Neural cell (in vitro differentiated cells): Measurements from ENCODE around the gene LMO3. TPM values are rescaled to one million over a fixed set of nuclear protein-coding genes. Genes with fewer than 3 reads are reported as not detected.

Experiments
- H2AFZ ChIP-seq: fragments of 200-600, 300-800 bp; sonication (generic), shearing (Covaris generic); 2 replicates; pipeline ENCODE4 v1.6.0; 2014; ENCODE audit warnings: low read depth, mild to moderate bottlenecking, antibody characterized with exemption, low read length, moderate library complexity
- H3F3A ChIP-seq: fragments of 200-600 bp; shearing (Covaris generic); 2 replicates; pipeline ENCODE4 v1.6.1; 2016; ENCODE audit warnings: mild to moderate bottlenecking, moderate library complexity, mixed read lengths, antibody characterized with exemption, low read length; ENCODE audit not compliant: insufficient read depth, poor library complexity, severe bottlenecking
- H3K27ac ChIP-seq: fragments of 200-600, 300-800 bp; sonication (generic), shearing (Covaris generic); 2 replicates; pipeline ENCODE4 v1.5.1; 2014; ENCODE audit warnings: mild to moderate bottlenecking, low read length, moderate library complexity
- H3K27me3 ChIP-seq: fragments of 300-800, 200-600 bp; sonication (generic), shearing (Covaris generic); 2 replicates; pipeline ENCODE4 v1.6.0; 2014; ENCODE audit warnings: mild to moderate bottlenecking, low read depth, low read length, moderate library complexity; ENCODE audit not compliant: insufficient read depth
- H3K36me3 ChIP-seq: fragments of 300-800, 200-600 bp; sonication (generic), shearing (Covaris generic); 2 replicates; pipeline ENCODE4 v1.5.1; 2014; ENCODE audit warnings: mild to moderate bottlenecking, antibody characterized with exemption, low read length, moderate library complexity; ENCODE audit not compliant: insufficient read depth
- H3K4me2 ChIP-seq: fragments of 300-800, 200-600 bp; sonication (generic), shearing (Covaris generic); 2 replicates; pipeline ENCODE4 v1.6.0; 2014; ENCODE audit warnings: mild to moderate bottlenecking, low read length
- H3K4me3 ChIP-seq: fragments of 300-800, 200-600 bp; sonication (generic), shearing (Covaris generic); 2 replicates; pipeline ENCODE4 v1.5.1; 2014; ENCODE audit warnings: mild to moderate bottlenecking, low read length, moderate library complexity
- H3K79me2 ChIP-seq: fragments of 200-600 bp; shearing (Covaris generic); replicated peaks from 2 replicates; pipeline ENCODE4 v1.6.0; 2014; ENCODE audit warnings: mild to moderate bottlenecking, low read length, moderate library complexity; ENCODE audit not compliant: insufficient read depth
- H3K9ac ChIP-seq: fragments of 300-800, 200-600 bp; sonication (generic), shearing (Covaris generic); 2 replicates; pipeline ENCODE4 v1.6.1; 2016; ENCODE audit warnings: mild to moderate bottlenecking, low read length, mixed read lengths
- H3K9me2 ChIP-seq: fragments of 200-600 bp; shearing (Covaris generic); 2 replicates; pipeline ENCODE4 v1.6.1; 2016; ENCODE audit warnings: mild to moderate bottlenecking, low read length, mixed read lengths; ENCODE audit not compliant: insufficient read depth
- H3K9me3 ChIP-seq: fragments of 200-600, 300-800 bp; sonication (generic), shearing (Covaris generic); 2 replicates; pipeline ENCODE4 v1.6.1; 2016; ENCODE audit warnings: mild to moderate bottlenecking, mixed run types, low read length, moderate library complexity, mixed read lengths
- H4K20me1 ChIP-seq: fragments of 200-600 bp; shearing (Covaris generic); 2 replicates; pipeline ENCODE4 v1.6.1; 2016; ENCODE audit warnings: mild to moderate bottlenecking, mixed run types; ENCODE audit not compliant: insufficient read depth
- EP300 ChIP-seq: fragments of 450-650 bp; conservative IDR thresholded peaks from 2 replicates; pipeline ENCODE4 v1.6.1; 2014; ENCODE audit warnings: antibody characterized with exemption, mild to moderate bottlenecking, moderate library complexity; ENCODE audit not compliant: poor library complexity, severe bottlenecking
- EZH2 ChIP-seq: fragments of 200-600, 300-800 bp; shearing (Covaris generic), sonication (generic); IDR thresholded peaks from 2 replicates; pipeline ENCODE4 v1.6.1; 2014; ENCODE audit warnings: antibody characterized with exemption, low read length, borderline replicate concordance, mild to moderate bottlenecking; ENCODE audit not compliant: insufficient read depth, poor library complexity, severe bottlenecking
- MXI1 ChIP-seq: fragments of 450-650 bp; conservative IDR thresholded peaks from 2 replicates; pipeline ENCODE4 v1.6.1; 2014; ENCODE audit warnings: antibody characterized with exemption, mild to moderate bottlenecking; ENCODE audit not compliant: poor library complexity, severe bottlenecking
- POLR2AphosphoS5 ChIP-seq: IDR thresholded peaks from 2 replicates; pipeline ENCODE4 v1.6.1; 2012
- RAD21 ChIP-seq: fragments of 450-650 bp; conservative IDR thresholded peaks from 2 replicates; pipeline ENCODE4 v1.6.1; 2014; ENCODE audit warnings: antibody characterized with exemption, mild to moderate bottlenecking, moderate library complexity
- SMC3 ChIP-seq: fragments of 450-650 bp; conservative IDR thresholded peaks from 2 replicates; pipeline ENCODE4 v1.6.1; 2014; ENCODE audit warnings: antibody characterized with exemption, mild to moderate bottlenecking, moderate library complexity; ENCODE audit not compliant: poor library complexity
- TAF1 ChIP-seq: IDR thresholded peaks from 2 replicates; pipeline ENCODE4 v1.6.1; 2012; ENCODE audit warnings: low read depth
- polyA plus RNA-seq: library from polyadenylated mRNA; depleted of rRNA; stranded (reverse); fragments of >200 nt; gene quantifications from 2 replicates; pipeline ENCODE4 v1.2.3, GENCODE V29; 2014
- TF ChIP-seq, protein P1 (sequence below): IDR thresholded peaks from 2 replicates; pipeline ENCODE4 v1.6.1; 2012; ENCODE audit warnings: borderline replicate concordance
- TF ChIP-seq, protein P2 (sequence below): fragments of 450-650 bp; IDR thresholded peaks from 2 replicates; pipeline ENCODE4 v1.5.1; 2014; ENCODE audit warnings: antibody characterized with exemption, mild to moderate bottlenecking, moderate library complexity; ENCODE audit not compliant: poor library complexity, severe bottlenecking

Gene LMO3
- polyA plus RNA-seq, 1 donor from 2014 or later: 42.8 TPM

DNA sequence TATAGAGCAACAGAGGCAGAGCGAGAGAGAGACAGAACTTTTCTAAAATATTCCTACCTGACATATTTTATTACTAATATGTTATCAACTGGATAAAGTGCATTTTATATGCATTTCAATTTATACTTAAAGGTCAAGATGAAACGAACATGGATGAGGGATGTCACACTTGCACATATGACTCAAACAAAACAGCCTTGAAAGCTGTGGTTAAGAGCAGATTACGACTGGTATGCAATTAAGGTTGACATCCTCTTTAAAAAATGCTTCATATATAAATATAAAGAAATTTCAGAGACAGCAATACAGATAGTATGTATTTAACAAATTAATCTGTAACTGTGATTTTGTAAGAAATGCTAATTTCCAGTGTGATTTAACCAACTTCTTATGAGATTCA, 52.5 kb downstream of the LMO3 start:
- H4K20me1 ChIP-seq: no peaks in the 10 kb centered on the region
- no peaks in the 10 kb centered on the region for H3F3A ChIP-seq
- no peak overlapping the region for H2AFZ ChIP-seq
- H3K27ac ChIP-seq: no peak overlapping the region
- no peak overlapping the region for H3K4me2 ChIP-seq
- H3K27me3 ChIP-seq: no peaks in the 10 kb centered on the region
- H3K9me2 ChIP-seq: no peaks in the 10 kb centered on the region
- no peaks in the 10 kb centered on the region for H3K79me2 ChIP-seq
- TF ChIP-seq POLR2AphosphoS5: no peak
- TF ChIP-seq, protein P1, sequence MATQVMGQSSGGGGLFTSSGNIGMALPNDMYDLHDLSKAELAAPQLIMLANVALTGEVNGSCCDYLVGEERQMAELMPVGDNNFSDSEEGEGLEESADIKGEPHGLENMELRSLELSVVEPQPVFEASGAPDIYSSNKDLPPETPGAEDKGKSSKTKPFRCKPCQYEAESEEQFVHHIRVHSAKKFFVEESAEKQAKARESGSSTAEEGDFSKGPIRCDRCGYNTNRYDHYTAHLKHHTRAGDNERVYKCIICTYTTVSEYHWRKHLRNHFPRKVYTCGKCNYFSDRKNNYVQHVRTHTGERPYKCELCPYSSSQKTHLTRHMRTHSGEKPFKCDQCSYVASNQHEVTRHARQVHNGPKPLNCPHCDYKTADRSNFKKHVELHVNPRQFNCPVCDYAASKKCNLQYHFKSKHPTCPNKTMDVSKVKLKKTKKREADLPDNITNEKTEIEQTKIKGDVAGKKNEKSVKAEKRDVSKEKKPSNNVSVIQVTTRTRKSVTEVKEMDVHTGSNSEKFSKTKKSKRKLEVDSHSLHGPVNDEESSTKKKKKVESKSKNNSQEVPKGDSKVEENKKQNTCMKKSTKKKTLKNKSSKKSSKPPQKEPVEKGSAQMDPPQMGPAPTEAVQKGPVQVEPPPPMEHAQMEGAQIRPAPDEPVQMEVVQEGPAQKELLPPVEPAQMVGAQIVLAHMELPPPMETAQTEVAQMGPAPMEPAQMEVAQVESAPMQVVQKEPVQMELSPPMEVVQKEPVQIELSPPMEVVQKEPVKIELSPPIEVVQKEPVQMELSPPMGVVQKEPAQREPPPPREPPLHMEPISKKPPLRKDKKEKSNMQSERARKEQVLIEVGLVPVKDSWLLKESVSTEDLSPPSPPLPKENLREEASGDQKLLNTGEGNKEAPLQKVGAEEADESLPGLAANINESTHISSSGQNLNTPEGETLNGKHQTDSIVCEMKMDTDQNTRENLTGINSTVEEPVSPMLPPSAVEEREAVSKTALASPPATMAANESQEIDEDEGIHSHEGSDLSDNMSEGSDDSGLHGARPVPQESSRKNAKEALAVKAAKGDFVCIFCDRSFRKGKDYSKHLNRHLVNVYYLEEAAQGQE: no peak
- TF ChIP-seq, protein P2, sequence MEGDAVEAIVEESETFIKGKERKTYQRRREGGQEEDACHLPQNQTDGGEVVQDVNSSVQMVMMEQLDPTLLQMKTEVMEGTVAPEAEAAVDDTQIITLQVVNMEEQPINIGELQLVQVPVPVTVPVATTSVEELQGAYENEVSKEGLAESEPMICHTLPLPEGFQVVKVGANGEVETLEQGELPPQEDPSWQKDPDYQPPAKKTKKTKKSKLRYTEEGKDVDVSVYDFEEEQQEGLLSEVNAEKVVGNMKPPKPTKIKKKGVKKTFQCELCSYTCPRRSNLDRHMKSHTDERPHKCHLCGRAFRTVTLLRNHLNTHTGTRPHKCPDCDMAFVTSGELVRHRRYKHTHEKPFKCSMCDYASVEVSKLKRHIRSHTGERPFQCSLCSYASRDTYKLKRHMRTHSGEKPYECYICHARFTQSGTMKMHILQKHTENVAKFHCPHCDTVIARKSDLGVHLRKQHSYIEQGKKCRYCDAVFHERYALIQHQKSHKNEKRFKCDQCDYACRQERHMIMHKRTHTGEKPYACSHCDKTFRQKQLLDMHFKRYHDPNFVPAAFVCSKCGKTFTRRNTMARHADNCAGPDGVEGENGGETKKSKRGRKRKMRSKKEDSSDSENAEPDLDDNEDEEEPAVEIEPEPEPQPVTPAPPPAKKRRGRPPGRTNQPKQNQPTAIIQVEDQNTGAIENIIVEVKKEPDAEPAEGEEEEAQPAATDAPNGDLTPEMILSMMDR: no peak
- TF ChIP-seq MXI1: no peak
- TF ChIP-seq EP300: no peak
- TF ChIP-seq EZH2: no peak
- TF ChIP-seq TAF1: no peak
- TF ChIP-seq RAD21: no peak
- TF ChIP-seq SMC3: no peak
- H3K36me3 ChIP-seq: peaks cover 6% of the 10 kb centered on the region
- H3K9ac ChIP-seq: no peak overlapping the region
- no peak overlapping the region for H3K4me3 ChIP-seq
- no peaks in the 10 kb centered on the region for H3K9me3 ChIP-seq

DNA sequence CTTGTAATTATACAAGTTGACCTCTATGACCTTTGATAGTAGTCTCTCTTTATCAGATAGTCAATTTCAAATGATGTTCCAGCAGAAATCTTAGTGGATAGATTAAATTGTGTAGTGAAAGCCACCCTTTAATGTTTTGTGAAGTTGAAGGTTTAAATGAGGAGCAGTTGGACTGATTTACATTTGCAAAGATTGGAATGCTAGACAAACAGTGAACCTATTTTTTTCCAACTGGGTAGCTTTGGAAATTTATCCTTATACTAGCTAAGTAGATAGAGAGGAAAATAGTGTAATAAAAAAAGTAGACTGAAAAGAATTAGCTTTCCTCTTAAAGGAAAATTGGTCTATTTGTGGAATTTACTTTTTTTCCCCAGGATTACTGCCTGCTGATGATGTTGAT, 53.7 kb downstream of the LMO3 start:
- H3K27ac ChIP-seq: no peak overlapping the region
- no peaks in the 10 kb centered on the region for H3F3A ChIP-seq
- H3K36me3 ChIP-seq: peaks cover 6% of the 10 kb centered on the region
- H3K79me2 ChIP-seq: no peaks in the 10 kb centered on the region
- no peaks in the 10 kb centered on the region for H3K9me3 ChIP-seq
- H3K9me2 ChIP-seq: no peaks in the 10 kb centered on the region
- H3K4me2 ChIP-seq: no peak overlapping the region
- TF ChIP-seq EZH2: no peak
- TF ChIP-seq SMC3: no peak
- TF ChIP-seq, protein P2: no peak
- TF ChIP-seq, protein P1: no peak
- TF ChIP-seq MXI1: no peak
- no peak for TF ChIP-seq RAD21
- no peaks in the 10 kb centered on the region for H3K27me3 ChIP-seq
- no peak overlapping the region for H2AFZ ChIP-seq
- H3K9ac ChIP-seq: no peak overlapping the region
- H3K4me3 ChIP-seq: no peak overlapping the region
- H4K20me1 ChIP-seq: no peaks in the 10 kb centered on the region
